ENCODE data around the gene GATAD2A.
A peak's percentile ranks its signal among the peaks of the same experiment; 100 is the strongest.
"Not testable (repeated sequence)": the region's sequence is repeated elsewhere in the genome, so short reads cannot be mapped to it uniquely, and the experiment has no call there.

Gene GATAD2A

GRCh38 chr19:19445911-19446361 lies 40.5 kb downstream of the GATAD2A start:
- DNase-seq (ENCODE audit: low read depth in 2 of 2) = no peak

DNA sequence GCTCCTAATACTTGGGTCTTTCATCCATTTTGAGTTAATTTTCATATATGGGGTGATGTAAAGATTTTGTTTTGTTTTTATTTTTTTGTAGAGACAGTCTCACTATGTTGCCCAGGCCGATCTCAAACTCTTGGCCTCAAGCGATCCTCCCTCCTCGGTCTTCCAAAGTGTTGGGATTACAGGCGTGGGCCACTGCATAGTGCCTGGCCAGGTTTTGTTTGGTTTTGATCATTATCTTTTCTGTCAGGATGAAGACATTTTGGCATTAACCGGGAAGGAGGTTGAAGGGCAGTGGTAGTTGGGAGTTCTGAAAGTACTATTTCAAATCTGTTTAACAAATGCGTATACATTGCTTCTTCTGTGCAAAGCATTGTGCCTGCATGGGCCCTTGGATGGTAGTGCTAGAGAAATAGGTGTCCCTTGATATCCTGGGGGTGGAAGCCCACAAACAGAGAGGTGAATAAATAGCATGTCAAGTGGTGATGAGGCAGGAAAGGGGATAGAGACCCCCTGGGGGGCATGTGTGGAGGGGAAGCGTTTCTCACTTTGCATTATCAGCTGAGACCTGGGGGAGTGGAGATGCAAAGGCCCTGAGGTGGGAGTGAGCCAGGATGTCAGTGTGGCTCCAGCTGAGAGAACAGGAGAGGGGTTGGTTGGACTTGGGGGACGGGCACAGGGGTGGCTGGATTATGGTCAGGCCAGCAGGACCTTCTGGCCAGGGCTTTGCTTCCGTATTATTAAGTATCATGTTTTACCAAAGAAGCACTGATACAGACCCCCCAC lies 41.4 kb downstream of the GATAD2A start:
- DNase-seq (ENCODE audit: low read depth in 2 of 2) = no peak

DNA sequence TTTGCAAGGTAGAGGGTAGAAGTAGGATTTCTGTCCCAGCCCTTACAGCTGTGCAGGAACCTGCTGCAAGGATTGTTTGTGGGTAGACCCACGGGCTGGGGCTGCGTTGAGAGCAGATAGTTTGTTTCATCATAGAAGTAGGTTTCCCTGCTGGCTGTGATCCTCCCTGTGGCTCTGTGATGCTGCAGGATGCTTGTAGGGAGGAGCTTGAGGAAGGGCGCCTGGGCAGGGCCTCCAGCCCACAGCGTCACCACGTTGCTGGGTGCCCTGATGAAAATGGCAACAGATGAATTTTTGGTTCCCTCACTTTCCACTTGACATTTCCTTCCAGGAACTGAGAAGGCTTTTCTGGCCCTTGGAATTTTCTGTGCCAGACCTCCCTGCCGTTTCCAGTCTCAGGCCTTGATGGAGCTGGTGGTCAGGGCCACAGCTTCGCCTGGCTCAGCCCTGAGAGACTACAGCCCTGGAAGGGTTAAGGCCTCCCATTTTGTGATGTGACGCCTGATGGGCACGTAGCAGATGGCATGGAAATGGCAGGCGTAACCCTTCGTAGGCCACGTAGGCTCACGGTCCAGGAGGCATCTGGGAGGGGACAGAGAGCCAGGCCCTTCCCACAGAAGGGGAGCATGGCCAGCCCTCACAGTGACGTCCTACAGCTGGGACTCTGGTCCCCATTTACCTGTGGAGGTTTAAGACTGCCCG lies 42.2 kb downstream of the GATAD2A start:
- DNase-seq (ENCODE audit: low read depth in 2 of 2) = no peak

- DNase-seq (ENCODE audit: low read depth in 2 of 2) = no peak
Observed at GRCh38 chr19:19448238-19448544, 42.7 kb downstream of the GATAD2A start.

DNA sequence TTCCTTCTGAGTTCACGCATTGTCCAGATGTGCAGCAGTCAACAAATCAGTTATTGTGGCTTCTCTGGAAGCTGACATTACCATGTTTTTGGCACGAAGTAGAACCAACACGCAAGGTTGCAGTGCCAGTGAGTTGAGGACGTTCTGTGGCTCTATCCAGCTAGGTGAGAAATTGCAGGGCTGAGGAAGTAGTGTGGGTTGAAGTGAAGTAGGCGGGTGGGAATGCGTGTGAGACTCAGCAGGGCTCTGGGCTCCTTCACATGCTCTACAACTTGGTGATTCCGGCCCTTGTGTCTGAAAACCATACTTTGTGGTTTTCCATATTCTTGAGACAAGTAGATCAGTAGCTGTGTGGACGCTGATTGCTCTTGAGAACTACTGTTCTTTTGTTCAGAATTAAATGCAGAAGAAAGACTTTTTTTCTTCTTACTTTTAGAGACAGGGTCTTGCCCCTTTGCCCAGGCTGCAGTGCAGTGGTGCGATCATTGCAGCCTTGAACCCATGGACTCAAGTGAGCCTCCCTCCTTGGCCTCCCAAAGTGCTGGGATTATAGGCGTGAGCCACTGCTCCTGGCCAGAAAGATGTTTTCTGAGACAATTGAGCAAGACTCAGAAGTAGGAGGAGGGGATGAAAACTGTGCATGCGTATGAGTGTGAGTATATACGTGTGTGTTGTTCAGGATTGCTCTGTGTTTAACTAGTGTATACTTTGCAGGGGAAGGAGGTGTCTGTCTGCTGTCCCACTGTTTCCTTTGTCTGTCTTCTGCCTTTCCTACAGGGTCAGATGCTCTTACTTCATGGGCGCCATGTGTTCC lies 46.2 kb downstream of the GATAD2A start:
- DNase-seq (ENCODE audit: low read depth in 2 of 2) = no peak

DNA sequence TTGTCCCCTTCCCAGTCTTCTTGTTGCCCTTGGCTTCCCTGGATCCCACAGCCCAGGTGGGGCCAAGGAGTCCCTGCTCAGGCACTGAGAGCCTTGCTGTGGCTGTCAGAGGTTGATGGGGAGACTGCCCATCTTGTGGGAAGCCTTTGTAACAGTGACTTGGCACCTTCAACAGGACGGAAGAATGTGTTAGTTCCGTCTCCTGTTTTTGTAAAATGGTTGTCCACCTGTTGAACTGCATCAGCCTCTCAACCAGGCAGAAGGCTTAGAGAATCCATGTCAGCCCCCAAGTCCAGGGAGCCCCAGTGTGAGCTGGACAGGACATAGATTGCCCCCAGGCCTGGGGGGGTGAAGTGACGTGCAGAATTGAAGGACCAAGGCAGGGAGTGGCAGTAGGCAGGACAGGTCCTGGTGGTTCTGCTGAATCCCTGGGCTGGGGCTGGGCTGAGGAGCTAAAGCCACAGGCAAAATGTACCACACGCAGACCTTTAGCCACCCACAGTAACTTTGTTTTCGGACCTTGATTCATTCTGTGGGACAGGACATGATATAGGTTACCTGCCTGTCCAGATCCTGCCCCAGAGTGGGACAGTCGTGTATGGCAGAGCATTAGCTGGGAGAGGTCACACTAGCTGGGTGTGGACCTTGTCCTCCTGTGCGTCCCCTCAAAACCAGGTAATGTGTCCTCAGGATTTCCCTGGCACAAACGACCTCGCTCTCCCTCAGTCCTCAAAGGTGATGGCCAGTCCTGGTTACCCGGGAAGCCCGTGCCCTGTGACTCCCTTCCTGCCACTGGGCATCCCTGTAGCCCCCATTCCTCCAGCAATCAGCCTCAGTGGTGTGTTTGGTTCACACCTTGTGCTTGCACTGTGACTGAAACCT lies 47.0 kb downstream of the GATAD2A start:
- DNase-seq (ENCODE audit: low read depth in 2 of 2) = no peak

DNA sequence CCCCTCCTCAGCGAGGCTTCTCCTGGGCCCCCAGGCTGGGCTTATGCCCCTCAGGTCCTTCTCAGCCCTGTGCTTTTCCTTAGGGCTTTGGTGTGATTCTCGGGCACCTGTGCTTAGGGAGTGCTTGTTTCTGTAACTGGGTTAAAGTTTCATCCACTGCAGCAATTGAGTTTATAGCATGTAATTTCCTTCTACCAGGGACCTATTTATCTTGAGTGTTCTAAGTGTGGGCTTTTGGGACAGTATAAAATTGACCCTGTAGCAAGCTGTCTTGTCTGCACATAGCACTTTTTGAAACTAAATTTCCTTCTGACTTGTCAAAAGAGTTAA lies 47.6 kb downstream of the GATAD2A start:
- no peak for DNase-seq (ENCODE audit: low read depth in 2 of 2)

GRCh38 chr19:19455166-19455919 lies 49.9 kb downstream of the GATAD2A start:
- not testable (repeated sequence) for DNase-seq (ENCODE audit: low read depth in 2 of 2)

GRCh38 chr19:19457671-19458070 lies 52.2 kb downstream of the GATAD2A start:
- DNase-seq (ENCODE audit: low read depth in 2 of 2) = no peak

- DNase-seq (ENCODE audit: low read depth in 2 of 2) = no peak
Observed at GRCh38 chr19:19458110-19458816, 52.8 kb downstream of the GATAD2A start.

- DNase-seq (ENCODE audit: low read depth in 2 of 2) = no peak
Observed at GRCh38 chr19:19459073-19459472, 53.6 kb downstream of the GATAD2A start.

GRCh38 chr19:19459707-19460251 lies 54.3 kb downstream of the GATAD2A start:
- peak; percentile 59 to 62 for DNase-seq (ENCODE audit: low read depth in 2 of 2)

GRCh38 chr19:19460258-19460731 lies 54.8 kb downstream of the GATAD2A start:
- no peak for DNase-seq (ENCODE audit: low read depth in 2 of 2)

- DNase-seq (ENCODE audit: low read depth in 2 of 2) = peak; percentile 54 to 68
Observed at GRCh38 chr19:19460761-19461265, 55.3 kb downstream of the GATAD2A start.

- no peak for DNase-seq (ENCODE audit: low read depth in 2 of 2)
Observed at GRCh38 chr19:19461306-19461670, 55.8 kb downstream of the GATAD2A start.

DNA sequence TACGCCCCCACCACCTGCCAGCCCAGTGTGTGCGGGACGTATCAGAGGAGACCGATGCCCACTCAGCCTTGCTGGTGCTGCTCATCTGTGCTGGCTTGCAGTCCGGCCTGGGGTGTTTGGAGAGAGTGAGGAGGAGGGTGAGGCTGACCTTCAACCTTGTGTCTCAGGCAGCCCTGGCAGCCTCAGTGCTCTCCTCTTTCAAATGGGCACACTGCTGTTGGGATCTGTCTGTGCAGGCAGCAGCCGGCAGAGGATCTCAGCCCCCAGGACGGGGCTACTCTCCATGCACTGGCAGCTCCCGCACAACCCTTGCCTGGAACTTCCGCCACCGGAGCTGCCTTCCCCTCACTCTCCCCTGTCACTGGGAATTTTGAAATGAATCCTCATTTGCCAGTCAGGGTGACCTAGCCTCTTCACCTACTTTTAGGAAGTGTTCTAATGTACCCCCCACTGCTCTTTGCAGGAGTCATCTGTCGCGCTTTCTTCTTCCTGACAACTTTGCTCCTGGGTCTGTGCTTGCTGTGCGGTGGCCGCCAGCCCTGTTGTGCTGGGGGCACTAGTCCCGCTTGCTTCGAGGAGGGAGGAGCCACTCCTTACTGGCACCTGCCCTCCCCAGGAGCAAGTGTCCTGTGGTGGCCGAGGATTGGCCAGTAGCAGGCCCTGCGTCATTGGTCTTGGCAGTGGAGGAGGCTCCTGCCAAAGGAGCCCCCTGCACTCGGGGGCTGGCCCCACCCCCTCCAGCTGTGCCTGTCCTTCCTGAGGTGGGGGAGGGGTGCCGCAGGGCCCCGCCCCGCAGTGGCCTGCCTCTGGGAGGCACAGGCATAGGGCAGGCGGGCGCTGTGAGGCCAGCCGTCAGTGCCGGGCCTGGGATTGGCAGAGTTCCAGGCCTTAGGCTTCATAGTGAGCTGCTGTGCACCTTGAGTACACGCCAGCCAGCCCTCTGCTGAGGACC lies 56.5 kb downstream of the GATAD2A start:
- DNase-seq (ENCODE audit: low read depth in 2 of 2) = no peak

DNA sequence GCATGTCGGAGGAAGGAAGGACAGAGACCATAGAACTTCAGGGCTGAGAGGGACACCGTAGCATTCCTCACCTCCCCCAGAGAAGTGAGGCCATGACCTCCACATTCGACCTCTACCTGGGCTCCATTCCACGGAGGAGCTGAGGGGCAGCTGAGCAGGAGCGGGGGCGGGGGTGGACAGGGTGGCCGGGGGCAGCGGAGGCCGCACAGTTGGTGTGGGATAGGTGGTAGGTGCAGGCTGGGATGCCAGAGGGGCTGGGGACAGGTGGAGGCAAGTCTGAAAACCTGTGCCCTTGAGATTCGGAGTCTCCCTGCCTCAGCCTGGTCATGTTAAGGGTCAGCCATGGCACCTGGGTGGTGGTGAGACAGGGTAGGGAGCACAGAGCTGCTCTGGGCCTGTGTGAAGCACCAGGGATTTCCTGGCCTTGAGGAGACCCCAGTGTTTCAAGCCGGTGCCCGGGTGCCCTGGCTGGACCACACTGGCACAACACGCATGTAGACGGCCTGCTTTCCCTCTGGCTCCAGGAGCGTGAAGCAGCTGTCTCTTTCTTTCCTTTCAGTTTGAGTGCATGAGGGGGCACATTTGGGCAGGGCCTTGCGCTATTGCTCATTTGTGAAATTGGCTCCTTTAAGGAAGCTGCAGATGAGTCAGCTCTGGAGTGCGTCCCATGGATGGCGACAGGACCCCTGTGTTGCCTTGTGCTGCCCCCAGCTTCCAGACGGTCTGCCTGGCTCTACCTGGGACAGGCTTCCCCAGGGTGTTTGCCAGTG lies 58.1 kb downstream of the GATAD2A start:
- DNase-seq (ENCODE audit: low read depth in 2 of 2) = no peak

All from stimulated activated CD4-positive, alpha-beta T cell treated with anti-CD3 and anti-CD28 coated beads, Interleukin-15, amount 100 ng/mL, for 48 hours (primary cell).